HepG2 (cell line): ENCODE measurements around the gene MIA3. TPM values are rescaled to one million over a fixed set of nuclear protein-coding genes. Genes with fewer than 3 reads are reported as not detected.

Source experiments
- CBX2 ChIP-seq, 2 experiments: fragments of 200-600 bp in 1 of 2; sonication (generic); formaldehyde crosslinking in 1 of 2; IDR thresholded peaks; 2 replicates each; pipeline versions ENCODE4 v1.7.0 to v1.8.1; 2018 to 2022; ENCODE audit warnings: low read depth in 2 of 2, low read length in 1 of 2, mild to moderate bottlenecking in 1 of 2, missing genetic modification reagents in 1 of 2
- CREBL2 ChIP-seq: sonication (generic); formaldehyde crosslinking; IDR thresholded peaks from 2 replicates; pipeline ENCODE4 v1.8.1; 2023; ENCODE audit warnings: missing genetic modification reagents, mild to moderate bottlenecking, borderline replicate concordance
- ELK4 ChIP-seq: sonication (generic); formaldehyde crosslinking; IDR thresholded peaks from 2 replicates; pipeline ENCODE4 v1.9.0; 2021; ENCODE audit warnings: missing genetic modification reagents, borderline replicate concordance
- HOMEZ ChIP-seq: IDR thresholded peaks from 2 replicates; pipeline ENCODE4 v1.6.1; 2016; ENCODE audit warnings: low read depth
- PCBP2 ChIP-seq: fragments of 200-400 bp; formaldehyde crosslinking; optimal IDR thresholded peaks from 2 replicates; pipeline ENCODE3; 2018; ENCODE audit warnings: low read length, low read depth; ENCODE audit not compliant: poor library complexity, severe bottlenecking
- SNAPC4 ChIP-seq: sonication (generic); formaldehyde crosslinking; IDR thresholded peaks from 2 replicates; pipeline ENCODE4 v1.4.0; 2020; ENCODE audit warnings: mild to moderate bottlenecking, missing genetic modification reagents
- SOX6 ChIP-seq, 2 experiments: fragments of 450-650 bp in 1 of 2; sonication (generic) in 1 of 2; formaldehyde crosslinking in 1 of 2; IDR thresholded peaks; 2 replicates each; pipeline versions ENCODE4 v1.4.0 to v1.6.1; 2017 to 2020; ENCODE audit warnings: antibody characterized with exemption in 1 of 2, mild to moderate bottlenecking in 1 of 2, missing genetic modification reagents in 1 of 2
- SP1 ChIP-seq, 2 experiments: fragments of 450-650 bp in 1 of 2; sonication (generic) in 1 of 2; formaldehyde crosslinking in 1 of 2; IDR thresholded peaks; 2 replicates each; pipeline versions ENCODE4 v1.4.0 to v1.6.1; 2016 to 2020; ENCODE audit warnings: missing genetic modification reagents in 1 of 2
- THAP8 ChIP-seq: sonication (generic); formaldehyde crosslinking; IDR thresholded peaks from 2 replicates; pipeline ENCODE4 v1.5.1; 2020; ENCODE audit warnings: missing genetic modification reagents, mild to moderate bottlenecking, borderline replicate concordance
- ZBTB8A ChIP-seq: sonication (generic); formaldehyde crosslinking; IDR thresholded peaks from 2 replicates; pipeline ENCODE4 v1.4.0; 2020; ENCODE audit warnings: mild to moderate bottlenecking, low read depth, missing genetic modification reagents, borderline replicate concordance
- ZNF354B ChIP-seq: sonication (generic); formaldehyde crosslinking; IDR thresholded peaks from 2 replicates; pipeline ENCODE4 v1.8.0; 2022; ENCODE audit warnings: mild to moderate bottlenecking, missing genetic modification reagents
- ZNF678 ChIP-seq: sonication (generic); formaldehyde crosslinking; IDR thresholded peaks from 2 replicates; pipeline ENCODE4 v1.4.0; 2020; ENCODE audit warnings: mild to moderate bottlenecking, missing genetic modification reagents
- ZNF782 ChIP-seq: sonication (generic); formaldehyde crosslinking; IDR thresholded peaks from 2 replicates; pipeline ENCODE4 v1.4.0; 2020; ENCODE audit warnings: missing genetic modification reagents, mild to moderate bottlenecking, borderline replicate concordance
- polyA plus RNA-seq, 8 experiments: library from polyadenylated mRNA; depleted of rRNA in 3 of 8; stranded (reverse) in 7 of 8; unstranded in 1 of 8; fragments of >200 nt; fragmentation: Illumina TruSeq in 4 of 8; extraction: Trizol in 4 of 8; gene quantifications; 2 replicates each; pipeline versions ENCODE4 v1.2.1 to v1.2.3, GENCODE V29; 2011 to 2016; ENCODE audit warnings: low read depth in 4 of 8, missing spikeins in 1 of 8, mixed read lengths in 1 of 8; ENCODE audit not compliant: insufficient read depth in 1 of 8
- total RNA-seq, 5 experiments: library from RNA; depleted of rRNA; stranded (reverse); fragments of >200 nt; fragmentation: Illumina TruSeq; extraction: Trizol; gene quantifications; 2 replicates each; pipeline ENCODE4 v1.2.3, GENCODE V29; 2016; ENCODE audit warnings: low read depth in 1 of 5

MIA3 gene
- total and polyA plus RNA-seq, 2 of the 13 experiments (the other 11 are each of a cell fraction or from before 2014, with no cell fraction given) = 45.6 to 48.7 TPM

GRCh38 chr1:222643938-222644635 is 26.2 kb downstream of the MIA3 start (continued):
- TF ChIP-seq ZNF354B (CRISPR knock-in tag) = no peak; the same call in 1 of the 2 replicates
- no peak for TF ChIP-seq CREBL2 (CRISPR knock-in tag)
- no peak for TF ChIP-seq SNAPC4 (CRISPR knock-in tag)
- TF ChIP-seq THAP8 (CRISPR knock-in tag) = peak; percentile 62; the same call in 1 of the 2 replicates
- 0 out of 2 replicates have a peak, but pooled peaks have one; percentile 35 for TF ChIP-seq ZBTB8A
- TF ChIP-seq ELK4 (CRISPR knock-in tag) = no peak
- peak; percentile 95; the same call in 1 of the 2 replicates for TF ChIP-seq HOMEZ (CRISPR knock-in tag)
- TF ChIP-seq ZNF678 (CRISPR knock-in tag) = no peak
- no peak for TF ChIP-seq PCBP2
- TF ChIP-seq CBX2 (IDR thresholded peaks at IDR 0.05; ENCODE audit: low read depth, low read length) = no peak
- TF ChIP-seq CBX2 (CRISPR knock-in tag; IDR thresholded peaks at IDR 0.05; ENCODE audit: low read depth) = no peak
- TF ChIP-seq ZNF782 = no peak
- no peak for TF ChIP-seq SOX6 (IDR thresholded peaks at IDR 0.05)
- TF ChIP-seq SOX6 (CRISPR knock-in tag; IDR thresholded peaks at IDR 0.05) = peak; percentile 64
- TF ChIP-seq SP1 (IDR thresholded peaks at IDR 0.05) = no peak
- TF ChIP-seq SP1 (CRISPR knock-in tag; IDR thresholded peaks at IDR 0.05) = peak; percentile 88
